ENCODE results near the gene FTHL17. TPM values are rescaled to one million over a fixed set of nuclear protein-coding genes. Genes with fewer than 3 reads are reported as not detected.

The FTHL17 gene
- not detected for total RNA-seq

DNA sequence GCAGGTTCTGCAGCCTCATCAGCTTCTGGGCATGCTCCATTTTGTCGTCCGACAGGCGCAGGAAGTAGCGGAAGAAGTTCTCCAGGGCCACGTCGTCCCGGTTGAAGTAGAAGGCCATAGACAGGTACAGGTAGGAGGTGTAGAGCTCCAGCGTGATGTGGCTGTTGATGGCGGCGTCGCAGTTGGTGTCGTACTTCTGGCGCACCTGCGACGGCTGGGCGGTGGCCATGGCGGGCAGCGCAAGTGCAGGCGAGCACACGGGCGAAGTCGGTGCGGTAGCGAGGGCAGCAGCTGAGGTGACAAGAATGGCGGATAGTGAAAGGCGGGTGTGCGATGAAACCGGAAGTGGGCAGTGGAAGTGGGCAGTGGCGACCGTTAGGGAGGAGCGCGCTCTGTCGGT, at the start of gene FTHL17:
FTHL17 (minus strand) TSS at position 317 of the 400 bp plus-strand sequence; CDS start at position 229, 88 bp downstream.
- no peak for DNase-seq (ENCODE audit: low spot score)

DNA sequence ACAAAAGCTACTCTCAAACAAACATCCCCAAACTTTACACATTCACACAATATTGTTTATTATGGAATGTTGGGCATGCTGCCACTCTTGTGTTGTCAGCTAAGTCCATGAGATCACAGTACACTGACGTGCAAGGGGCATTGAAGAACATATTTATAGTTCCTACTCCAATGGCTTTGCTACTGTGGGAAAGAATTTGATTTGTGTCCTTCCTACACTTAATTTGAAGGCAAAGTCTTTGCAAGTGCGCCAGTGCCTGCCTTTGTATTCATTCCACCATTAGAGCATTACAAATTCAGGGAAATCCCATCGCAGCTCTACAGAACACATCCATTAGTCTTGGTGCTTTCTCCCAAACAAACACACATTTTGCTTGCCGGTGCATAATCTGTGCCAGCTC, 45.4 kb upstream of the FTHL17 start:
- DNase-seq (ENCODE audit: low spot score) = no peak

DNA sequence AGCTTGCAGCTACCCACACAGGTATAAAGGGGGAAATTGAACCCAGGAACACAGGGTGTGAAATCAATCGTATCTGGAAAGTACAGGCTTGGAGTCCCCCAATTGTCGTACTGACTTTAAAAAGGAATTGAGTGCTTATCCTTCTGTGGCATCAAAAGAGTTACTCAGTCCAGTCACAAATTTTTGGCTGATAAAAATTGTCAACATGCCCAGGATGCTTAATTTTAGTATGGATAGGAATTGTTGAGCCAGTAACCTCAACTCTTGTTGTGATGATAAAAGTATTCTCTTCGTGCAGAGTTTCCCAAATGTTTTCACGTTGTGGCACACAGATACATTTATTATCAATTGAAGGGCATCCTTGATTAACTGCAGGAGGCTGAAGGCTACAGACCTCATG, 43.6 kb upstream of the FTHL17 start:
- DNase-seq (ENCODE audit: low spot score) = no peak

DNA sequence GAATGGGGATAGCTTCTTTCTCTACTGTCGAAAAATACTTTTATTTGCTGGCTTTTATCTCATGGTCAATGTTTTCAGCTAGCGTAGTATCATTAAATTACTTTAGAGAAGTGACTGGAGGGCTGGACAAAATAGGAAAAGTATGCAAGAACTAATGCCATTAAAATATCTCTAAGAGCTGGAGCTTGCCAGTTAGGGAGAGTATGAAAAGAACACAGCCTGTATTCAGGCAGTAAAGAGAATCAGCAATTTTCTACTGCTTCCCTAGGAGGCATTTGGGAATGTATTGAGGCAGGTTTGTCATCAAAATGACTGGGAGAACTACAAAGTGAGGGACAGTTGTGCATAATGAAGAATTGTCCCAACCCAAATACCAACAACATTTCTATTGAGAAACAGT, 43.0 kb upstream of the FTHL17 start:
- DNase-seq (ENCODE audit: low spot score) = no peak

DNA sequence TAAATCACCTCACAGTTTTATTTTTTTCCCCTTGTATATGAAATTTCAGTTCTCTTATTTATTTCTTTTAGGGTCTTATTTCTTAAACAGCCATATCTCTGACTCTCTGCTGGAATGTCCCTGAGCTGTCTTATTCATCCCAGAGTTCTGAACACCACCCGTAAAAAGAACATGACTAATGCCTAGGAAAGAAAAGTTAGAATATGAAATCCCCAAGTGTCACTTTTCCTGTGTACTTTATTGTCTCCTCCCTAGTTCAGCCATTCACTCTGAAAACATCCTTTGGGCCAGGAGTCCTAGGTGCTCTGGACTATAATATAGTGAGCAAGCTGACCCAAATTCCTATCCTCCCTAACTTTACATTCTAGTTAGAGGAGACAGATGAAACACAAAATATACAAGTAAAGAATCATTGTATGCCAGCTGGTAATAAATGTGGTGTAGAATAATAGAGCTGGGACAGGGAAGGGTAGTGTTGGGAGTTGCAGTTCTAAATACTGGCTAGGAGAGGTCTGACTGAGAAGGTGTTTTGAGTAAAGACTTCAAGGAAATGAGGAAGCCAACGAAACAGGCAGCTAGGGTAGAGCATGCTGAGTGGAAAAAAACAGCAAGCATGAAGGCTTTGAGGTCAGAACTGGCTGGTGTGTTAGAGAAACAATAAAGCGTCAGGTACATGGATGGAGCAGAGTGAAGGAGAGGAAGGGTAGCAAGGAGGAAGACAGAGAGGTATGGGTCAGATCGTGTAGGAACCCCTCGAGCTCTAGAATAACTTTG, 40.6 kb upstream of the FTHL17 start:
- DNase-seq (ENCODE audit: low spot score) = no peak

DNA sequence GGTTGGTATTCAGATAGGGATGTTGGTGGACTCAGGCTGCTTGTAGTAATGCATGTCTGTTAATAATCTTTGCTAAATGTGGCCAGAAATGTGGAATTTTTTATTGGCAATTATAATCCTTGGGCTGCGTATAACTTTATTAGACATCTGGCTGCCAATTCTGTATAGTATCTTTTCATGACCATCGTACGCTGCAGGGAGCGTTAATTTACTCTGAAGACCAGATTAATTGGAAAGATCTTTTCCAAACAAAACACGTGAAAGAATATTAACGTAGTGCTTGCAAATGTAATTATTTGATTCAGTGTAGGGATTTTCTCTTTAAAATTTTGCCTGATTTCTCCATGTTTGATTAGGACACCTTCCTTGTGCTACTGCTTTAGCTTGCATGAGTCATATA, 38.8 kb upstream of the FTHL17 start:
- no peak for DNase-seq (ENCODE audit: low spot score)

DNA sequence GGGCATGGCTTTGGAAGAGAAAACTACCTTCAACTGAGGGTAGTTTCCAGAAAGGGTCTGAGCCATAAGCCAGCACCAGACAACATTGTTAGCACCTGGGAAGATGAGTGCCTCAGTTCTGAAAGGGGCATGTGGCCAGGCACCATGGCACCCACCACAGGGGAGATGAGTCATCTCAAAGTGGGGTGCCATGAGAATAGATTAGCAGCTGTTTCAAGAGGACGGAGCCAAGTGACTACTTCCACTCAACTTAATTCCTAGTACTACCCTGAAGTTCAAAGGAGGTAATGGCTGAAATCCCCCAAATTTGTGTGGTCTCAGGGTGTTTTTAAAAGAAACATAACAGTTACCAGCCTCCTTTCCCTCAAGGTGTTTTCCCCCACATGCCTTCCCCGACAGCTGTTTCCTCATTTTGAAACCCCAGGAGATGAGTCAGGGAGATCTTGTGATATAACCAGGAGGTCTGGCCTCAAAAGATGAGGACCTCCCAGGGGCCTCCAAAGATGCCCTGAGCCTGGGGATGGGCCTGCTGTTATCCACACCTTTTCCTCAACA, 27.8 kb upstream of the FTHL17 start:
- no peak for DNase-seq (ENCODE audit: low spot score)

DNA sequence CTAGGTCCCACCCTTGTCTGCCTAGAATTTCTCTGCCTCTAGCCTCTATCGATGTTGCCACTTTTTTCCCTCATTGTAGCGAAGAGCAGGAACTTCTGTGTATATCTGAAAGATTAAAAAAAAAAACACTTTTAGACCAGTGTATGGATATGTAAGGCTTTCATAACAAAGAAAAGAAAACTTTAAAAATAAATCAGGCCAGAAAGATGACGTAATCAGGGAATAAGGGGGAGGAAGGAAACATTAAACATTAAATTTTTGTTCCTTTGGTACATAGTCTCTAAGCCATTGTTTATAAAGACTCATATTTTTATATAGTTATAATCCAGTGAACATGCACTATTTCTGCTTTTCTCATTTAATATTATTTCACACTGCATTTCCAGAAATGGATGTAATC, 26.2 kb upstream of the FTHL17 start:
- DNase-seq (ENCODE audit: low spot score) = no peak

DNA sequence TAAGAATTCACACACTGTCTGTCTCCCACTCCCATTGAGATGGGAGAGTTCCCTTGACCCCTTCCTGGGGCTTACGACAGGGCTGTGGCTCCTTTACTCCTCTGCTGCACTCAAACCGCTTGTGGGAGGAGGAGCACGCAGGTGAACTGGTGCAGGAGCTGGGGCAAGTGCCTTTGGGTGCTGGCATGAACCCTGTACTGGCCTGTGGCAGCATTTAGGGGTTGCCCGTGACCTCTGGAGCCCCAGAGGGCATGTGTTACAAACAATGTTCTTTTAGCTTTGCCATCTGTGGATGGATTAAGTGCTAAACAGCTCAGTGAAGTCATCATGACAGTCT, 21.8 kb upstream of the FTHL17 start:
- no peak for DNase-seq (ENCODE audit: low spot score)

DNA sequence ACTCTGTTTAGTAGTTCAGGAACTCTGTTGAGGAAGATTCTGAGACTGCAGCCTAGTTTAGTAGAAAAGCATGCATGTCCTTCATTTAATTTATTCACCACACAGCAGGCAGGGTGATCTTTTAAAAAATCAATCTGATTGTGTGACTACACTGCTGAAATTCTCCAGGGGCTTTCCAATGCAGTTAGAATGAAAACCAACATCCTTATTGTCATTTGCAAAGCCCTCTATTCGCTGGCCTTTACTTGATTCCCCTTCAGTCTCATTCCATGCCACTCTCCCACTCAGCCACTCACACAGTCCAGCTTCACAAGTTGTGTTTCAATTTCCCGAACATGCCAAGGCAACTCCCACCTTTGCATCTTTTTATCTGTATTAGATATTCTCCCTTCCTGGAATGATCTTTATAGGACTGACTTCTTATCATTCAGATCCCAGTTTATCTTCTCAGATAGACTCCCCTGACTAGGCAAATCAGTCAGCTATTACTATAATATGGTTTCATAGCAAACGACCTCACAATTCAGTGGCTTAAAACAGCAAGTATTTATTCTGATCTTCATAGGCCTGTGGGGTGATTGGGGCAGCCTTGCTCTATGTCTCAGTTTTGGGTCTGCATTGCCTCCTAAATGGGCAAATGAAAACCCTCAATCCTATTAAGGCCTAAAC, 21.3 kb upstream of the FTHL17 start:
- DNase-seq (ENCODE audit: low spot score) = no peak

DNA sequence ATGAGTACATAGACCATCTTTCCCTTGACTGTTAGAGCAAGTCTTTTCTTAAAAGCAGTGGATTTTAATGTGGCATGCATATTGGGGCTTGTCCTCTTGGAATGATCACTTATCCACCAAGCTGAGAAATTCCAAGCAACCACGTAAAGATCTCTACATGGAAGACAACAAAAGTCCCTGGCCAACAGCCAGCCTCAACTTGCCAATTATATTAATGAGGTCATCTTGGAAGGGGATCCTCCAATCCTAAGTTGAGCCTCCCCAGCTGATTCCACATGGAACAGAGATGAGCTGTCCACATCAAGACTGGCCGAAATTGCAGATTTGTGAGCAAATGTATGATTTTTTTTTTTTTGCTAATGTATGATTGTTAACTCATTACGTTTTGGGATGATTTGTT, 20.6 kb upstream of the FTHL17 start:
- DNase-seq (ENCODE audit: low spot score) = no peak

DNA sequence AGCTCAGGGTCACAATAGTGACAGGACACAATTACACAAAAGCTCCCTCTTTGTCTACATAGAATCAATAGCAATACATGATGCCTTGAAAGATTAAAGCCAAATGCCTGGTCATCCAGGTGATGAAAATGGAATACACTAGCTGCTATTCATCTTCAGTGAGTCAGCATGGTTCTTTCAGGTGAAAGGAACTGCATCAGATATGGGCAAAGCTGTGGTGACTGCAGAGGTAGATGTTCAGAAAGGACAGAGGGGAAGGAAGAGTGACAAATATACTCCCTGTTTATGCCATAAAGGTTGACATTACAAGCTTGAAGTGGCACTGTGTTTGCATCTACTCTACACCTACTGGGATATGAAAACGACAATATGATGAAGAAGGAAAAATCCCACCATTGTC, 20.0 kb upstream of the FTHL17 start:
- no peak for DNase-seq (ENCODE audit: low spot score)

DNA sequence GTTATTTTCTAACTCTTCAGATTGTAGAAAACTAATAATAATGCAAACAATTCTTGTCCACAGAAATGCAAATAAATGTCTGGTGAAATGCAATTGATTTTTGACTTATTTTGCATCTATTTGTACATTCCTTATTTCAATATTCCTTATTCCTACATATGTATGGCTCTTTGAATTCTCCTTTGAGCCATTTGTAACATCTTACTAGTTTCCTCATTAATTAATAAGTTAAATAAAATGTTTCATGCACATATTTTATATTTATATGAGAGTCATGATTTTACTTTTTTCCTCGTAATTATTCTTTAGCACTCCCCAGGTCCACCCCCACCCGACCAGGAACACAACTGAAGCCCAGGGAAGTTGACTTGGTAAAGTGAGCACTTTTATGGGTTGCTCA, 2.7 kb upstream of the FTHL17 start:
- no peak for DNase-seq (ENCODE audit: low spot score)

DNA sequence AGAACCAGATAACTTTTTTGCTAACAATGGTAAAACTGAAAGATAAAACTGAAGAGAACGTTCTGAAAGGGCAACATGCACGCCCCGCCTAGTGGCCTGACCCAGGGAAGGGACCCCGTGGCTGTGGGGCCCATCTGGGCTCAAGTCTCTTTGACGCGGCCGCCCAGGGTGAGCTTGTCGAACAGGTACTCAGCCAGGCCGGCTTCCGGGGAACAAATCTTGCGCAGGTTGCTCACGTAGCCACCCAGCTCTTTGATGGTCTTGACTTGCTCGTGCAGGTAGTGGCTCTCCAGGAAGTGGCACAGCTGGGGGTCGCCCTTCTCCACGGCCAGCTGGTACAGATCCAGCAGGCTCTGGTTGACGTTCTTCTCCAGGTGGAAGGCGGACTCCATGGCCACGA, 579 bp downstream of the FTHL17 start:
- no peak for DNase-seq (ENCODE audit: low spot score)

DNA sequence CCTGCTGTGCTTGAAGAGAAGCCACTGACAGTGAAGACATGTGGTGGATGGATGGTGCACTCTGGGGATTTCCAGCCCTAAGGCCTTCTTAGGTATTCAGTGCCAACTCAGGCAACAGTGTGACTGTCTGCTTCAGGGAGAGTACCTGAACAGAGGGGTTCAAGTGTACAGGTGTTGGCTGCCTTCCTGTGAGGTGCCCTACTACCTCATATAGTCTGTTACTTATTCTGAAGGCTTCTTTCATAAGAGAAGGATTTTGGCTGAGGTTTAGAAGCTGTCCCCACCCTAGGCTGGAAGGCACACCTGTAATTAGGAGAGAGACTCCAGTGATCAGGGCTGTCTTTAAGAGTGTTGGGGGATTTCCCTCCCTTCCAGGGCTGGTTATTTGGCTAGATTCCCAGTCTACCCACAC, 1.8 kb downstream of the FTHL17 start:
- no peak for DNase-seq (ENCODE audit: low spot score)

DNA sequence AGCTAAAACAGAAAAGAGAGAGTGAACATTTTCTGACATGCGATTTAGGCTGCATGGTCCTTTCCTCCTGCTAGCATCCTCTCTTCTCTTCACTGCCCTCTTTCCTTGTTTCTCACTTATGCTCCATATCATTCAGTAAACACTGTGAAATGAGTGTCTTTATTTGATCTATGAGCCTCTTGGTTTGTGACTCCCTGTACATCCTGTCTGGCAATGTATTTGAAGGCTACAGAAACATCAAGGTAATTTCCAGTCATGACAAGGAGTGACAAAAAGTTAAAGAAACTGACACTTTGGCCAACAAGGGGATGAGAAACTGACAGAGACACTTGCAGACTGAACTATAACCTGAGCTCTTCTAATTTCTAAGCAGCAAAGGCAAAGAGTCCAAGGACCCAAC, 8.7 kb downstream of the FTHL17 start:
- DNase-seq (ENCODE audit: low spot score) = no peak

DNA sequence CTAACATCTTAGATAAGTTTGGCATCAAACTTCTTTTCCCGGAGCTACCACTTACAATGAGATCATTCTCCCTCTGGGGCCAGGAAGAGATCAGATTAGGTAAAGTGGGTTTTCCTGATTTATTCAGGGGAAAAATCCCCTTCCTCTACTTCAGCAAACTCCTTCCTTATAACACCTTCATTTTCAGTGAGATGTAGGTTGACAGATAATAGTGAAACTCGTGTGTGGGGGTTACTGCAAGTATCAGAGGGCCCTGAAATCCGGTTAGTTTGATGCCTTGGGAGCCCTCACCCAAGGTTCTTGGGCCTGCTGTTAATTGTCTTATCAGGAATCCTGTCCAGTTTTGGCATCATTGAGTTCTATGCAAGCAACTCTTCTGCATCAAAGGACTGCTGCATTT, 10.8 kb downstream of the FTHL17 start:
- no peak for DNase-seq (ENCODE audit: low spot score)

DNA sequence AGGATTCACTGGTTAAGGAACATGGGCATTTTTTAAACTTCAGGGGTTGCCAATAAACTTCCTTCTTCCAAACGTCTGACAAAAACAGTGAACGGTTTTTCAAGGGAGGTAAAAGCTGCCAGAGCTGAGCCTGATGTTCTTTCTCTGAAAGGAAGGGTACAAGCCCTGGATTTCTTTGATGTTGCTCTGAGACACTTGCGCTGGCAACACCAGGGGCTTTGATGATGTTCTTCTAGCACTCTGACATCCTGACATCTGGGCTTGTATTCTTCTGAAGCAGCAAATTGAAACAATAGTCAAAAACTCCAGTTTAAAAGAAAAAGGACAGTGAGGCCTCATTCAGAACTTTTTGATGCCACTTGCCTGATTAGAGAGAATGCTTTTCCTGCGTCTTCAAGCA, 11.8 kb downstream of the FTHL17 start:
- no peak for DNase-seq (ENCODE audit: low spot score)

DNA sequence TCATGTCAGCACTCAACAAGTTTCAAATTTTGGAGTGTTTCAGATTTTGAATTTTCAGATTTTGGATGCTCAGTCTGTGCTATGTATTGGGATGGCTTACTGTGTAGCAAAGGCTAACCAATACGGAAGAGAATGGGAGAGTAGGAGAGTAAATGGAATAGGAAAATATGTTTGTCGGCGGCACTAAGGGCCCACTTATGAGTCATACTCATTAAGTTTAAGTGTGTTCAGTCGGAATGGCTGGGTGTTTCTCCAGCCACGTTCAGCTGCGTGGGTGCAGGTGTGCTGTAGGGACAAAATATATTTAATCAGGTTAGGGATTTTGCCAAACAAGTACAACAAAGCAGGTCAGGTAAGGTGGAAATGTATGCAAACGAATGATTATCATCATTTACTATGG, 13.6 kb downstream of the FTHL17 start:
- DNase-seq (ENCODE audit: low spot score) = no peak

DNA sequence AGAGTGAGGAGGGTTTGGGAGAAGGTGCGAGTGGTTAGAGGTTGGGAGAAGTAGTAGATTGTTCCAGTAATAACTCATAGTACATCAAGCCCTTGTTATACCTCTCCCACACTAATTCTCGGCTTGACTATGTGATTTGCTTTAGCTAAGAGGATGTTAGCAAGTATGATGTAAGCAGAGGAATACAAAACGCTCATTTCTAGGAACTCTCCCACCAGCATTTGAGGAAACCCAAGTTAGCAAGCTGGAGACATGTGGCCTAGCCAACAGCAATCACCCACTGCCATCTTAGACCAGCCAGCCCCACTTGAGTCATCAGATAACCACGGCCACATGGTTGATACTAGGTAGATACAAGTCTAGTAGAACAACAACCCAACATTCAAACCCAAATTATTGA, 14.2 kb downstream of the FTHL17 start:
- DNase-seq (ENCODE audit: low spot score) = no peak

DNA sequence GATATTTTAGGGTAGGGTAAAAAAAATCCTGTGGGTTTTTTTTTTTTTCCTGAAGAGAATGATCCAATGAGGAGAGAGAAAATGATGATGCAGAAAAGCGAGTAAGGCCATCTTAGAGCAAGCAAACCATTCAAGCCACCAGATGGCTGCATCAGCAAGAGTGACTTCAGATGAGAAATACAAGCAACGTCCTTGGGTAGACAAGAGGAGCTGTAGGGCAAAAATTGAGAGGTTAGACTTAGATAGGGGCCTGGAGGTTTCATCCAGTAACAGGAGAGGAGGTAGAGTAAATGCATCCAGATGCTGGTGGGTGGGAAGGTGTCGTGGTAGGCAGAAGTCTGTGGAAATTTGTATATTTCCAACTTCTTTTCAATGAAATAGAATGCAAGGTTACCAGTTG, 14.6 kb downstream of the FTHL17 start:
- no peak for DNase-seq (ENCODE audit: low spot score)

DNA sequence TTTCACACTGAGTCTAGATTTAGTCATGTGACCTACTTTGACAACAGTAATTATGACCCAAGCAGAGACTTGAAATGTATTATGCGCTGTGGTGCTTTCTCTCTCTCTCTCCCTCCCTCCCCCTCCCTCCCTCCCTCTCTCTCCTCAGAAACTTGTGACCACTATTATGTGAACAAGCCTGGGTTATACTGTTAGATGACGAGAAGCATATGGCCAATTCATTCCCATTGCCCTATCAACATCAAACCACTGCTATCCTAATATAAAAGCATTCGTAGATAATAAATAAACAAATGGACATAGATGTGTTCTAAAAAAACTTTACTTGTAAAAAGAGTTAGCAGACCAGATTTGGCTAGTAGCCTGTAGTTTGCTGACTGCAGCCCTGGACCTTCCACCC, 18.2 kb downstream of the FTHL17 start:
- DNase-seq (ENCODE audit: low spot score) = no peak

DNA sequence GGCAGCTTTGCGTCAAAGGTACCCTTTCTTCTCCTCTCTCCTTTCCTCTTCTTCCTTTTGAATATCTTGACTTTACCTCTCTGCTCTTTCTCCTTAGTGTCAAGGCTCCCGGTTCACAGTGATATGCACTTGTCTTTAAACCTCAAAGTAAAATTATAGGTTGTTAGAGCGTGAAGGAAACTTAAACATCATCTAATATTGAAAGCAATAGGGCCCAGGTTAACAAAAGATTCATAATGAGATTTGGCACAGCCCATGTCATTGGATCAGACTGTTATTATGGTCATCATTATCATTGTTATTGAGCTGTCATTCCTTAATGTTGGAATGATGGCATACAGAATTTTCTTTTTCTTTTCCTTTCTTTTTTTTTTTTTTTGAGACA, 32.5 kb downstream of the FTHL17 start:
- DNase-seq (ENCODE audit: low spot score) = no peak
